Left ventricle myocardium inferior (tissue), 1 donor: ENCODE results near the gene TNRC6C. TPM values are rescaled to one million over a fixed set of nuclear protein-coding genes. Genes with fewer than 3 reads are reported as not detected.

Experiments used
- DNase-seq: peaks from one replicate; pipeline ENCODE4 v3.0.0-alpha.2; 2020
- H3K27ac ChIP-seq: fragments of 200-600 bp; replicated peaks from 2 replicates; pipeline ENCODE4 v1.8.0; 2021
- H3K27me3 ChIP-seq: fragments of 200-600 bp; 2 replicates; pipeline ENCODE4 v1.8.0; 2021; ENCODE audit warnings: low read depth
- H3K36me3 ChIP-seq: fragments of 200-600 bp; 2 replicates; pipeline ENCODE4 v1.8.0; 2021
- H3K4me1 ChIP-seq: fragments of 200-600 bp; 2 replicates; pipeline ENCODE4 v1.8.0; 2021
- H3K4me3 ChIP-seq: fragments of 200-600 bp; 2 replicates; pipeline ENCODE4 v1.8.0; 2021; ENCODE audit warnings: mild to moderate bottlenecking, moderate library complexity
- H3K9me3 ChIP-seq: fragments of 200-600 bp; replicated peaks from 2 replicates; pipeline ENCODE4 v1.8.0; 2021
- intact Hi-C: fragments of 100-400 bp; cut with micrococcal nuclease; formaldehyde crosslinking; loops from one replicate; pipeline ENCODE4 v1.11.0; 2022
- total RNA-seq: library from RNA; stranded (reverse); fragmentation: NEBNext Ultra II Directional; extraction: Animal tissue kit (Norgen Biotek cat#: 25700); gene quantifications from one replicate; pipeline ENCODE4 v1.2.1, GENCODE V29; 2021
- TF ChIP-seq, protein P1 (sequence below): fragments of 200-600 bp; IDR thresholded peaks from 2 replicates; pipeline ENCODE4 v1.8.0; 2021; ENCODE audit warnings: antibody characterized with exemption, mild to moderate bottlenecking, borderline replicate concordance
- donor health status: DM: no; HTN: yes; CAD: no; lungs with severe emphysema.

TNRC6C gene
- total RNA-seq, 1 donor from 2014 or later, result 19.7 TPM

DNA sequence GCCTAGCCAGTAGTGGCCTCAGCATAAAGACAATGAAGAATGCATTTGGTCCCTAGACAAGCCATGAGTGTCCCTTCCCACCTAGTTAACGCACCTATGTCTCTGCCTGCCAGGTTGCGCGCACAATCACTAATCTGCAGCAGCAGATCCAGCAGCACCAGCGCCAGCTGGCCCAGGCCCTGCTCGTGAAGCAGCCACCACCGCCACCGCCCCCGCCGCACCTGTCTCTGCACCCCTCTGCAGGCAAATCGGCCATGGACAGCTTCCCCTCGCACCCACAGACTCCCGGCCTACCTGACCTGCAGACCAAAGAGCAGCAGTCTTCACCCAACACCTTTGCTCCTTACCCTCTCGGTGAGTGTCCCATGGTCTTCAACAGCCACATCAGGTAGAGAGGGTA, 128.2 kb downstream of the TNRC6C start:
- Histone ChIP-seq H3K27me3 (no peaks in the 10 kb centered on the region), H3K4me3 (no peak overlapping the region), H3K4me1 (peaks cover 49% of the 10 kb centered on the region), H3K36me3 (peaks cover 86% of the 10 kb centered on the region), H3K9me3 (no peaks in the 10 kb centered on the region), H3K27ac (no peak overlapping the region)
- TF ChIP-seq, protein P1, sequence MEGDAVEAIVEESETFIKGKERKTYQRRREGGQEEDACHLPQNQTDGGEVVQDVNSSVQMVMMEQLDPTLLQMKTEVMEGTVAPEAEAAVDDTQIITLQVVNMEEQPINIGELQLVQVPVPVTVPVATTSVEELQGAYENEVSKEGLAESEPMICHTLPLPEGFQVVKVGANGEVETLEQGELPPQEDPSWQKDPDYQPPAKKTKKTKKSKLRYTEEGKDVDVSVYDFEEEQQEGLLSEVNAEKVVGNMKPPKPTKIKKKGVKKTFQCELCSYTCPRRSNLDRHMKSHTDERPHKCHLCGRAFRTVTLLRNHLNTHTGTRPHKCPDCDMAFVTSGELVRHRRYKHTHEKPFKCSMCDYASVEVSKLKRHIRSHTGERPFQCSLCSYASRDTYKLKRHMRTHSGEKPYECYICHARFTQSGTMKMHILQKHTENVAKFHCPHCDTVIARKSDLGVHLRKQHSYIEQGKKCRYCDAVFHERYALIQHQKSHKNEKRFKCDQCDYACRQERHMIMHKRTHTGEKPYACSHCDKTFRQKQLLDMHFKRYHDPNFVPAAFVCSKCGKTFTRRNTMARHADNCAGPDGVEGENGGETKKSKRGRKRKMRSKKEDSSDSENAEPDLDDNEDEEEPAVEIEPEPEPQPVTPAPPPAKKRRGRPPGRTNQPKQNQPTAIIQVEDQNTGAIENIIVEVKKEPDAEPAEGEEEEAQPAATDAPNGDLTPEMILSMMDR, result no peak
- no peak for DNase-seq
- intact Hi-C loops, result no loop called here

DNA sequence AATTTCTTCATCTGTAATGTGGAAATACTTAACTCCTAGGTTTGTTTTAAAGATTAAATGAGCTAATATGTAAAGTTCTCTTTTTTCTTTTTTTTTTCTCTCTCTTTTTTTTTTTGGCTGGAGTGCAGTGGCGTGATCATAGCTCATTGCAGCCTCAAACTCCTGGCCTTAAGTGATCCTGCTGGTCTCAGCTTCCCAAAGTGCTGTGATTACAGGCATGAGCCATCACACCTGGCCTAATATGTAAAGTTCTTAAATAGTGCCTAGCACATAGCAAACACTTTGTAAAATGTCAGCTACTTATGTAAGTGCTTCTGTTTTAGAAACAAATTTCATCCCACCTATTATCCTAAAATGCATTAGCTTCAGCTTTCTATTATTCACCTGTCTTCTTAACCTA, 130.0 kb downstream of the TNRC6C start:
- H3K4me3 ChIP-seq, result no peak overlapping the region
- peaks cover 31% of the 10 kb centered on the region for H3K4me1 ChIP-seq
- DNase-seq, result no peak
- H3K27ac ChIP-seq, result peak overlapping the region; percentile 15
- H3K27me3 ChIP-seq, result no peaks in the 10 kb centered on the region
- TF ChIP-seq, protein P1, result no peak
- intact Hi-C loops, result no loop called here
- H3K36me3 ChIP-seq, result peaks cover 93% of the 10 kb centered on the region
- H3K9me3 ChIP-seq, result no peaks in the 10 kb centered on the region

DNA sequence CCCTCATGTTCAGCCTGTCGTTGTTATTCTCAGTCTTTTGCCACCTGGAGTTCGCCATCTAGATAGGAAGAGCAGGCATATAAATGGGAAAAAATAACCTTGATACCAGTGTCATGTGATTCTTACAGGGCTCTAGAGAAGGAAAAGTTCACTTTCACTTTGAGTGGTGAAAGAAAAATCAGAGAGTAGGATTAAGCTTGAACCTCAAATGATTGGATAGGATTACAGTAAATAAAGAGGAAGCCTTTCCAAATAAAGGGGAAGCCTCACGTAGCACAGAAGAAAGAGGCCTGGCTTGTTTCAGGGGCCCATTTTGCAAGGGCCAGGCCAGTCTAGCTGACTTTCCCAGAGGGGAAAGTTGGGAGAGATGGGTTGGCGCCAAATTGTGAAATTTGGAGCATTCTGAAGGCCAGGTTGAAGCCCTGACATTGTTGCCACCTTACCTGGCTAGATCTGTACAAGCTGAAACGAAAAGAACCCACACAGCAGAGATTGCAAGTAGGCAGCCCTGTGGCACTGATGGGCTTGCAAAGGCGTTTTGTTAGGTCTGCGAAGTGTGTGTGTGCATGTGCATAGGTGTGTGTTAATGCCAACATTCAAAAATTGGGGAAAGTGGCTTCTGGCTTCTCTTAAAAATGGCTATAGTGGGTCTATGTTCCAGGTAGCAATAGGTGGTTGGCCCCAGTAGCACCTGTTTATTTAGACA, 131.2 kb downstream of the TNRC6C start:
- TF ChIP-seq, protein P1, result no peak
- H3K36me3 ChIP-seq, result peaks cover 98% of the 10 kb centered on the region
- peak overlapping the region; percentile 69 for H3K27ac ChIP-seq

DNA sequence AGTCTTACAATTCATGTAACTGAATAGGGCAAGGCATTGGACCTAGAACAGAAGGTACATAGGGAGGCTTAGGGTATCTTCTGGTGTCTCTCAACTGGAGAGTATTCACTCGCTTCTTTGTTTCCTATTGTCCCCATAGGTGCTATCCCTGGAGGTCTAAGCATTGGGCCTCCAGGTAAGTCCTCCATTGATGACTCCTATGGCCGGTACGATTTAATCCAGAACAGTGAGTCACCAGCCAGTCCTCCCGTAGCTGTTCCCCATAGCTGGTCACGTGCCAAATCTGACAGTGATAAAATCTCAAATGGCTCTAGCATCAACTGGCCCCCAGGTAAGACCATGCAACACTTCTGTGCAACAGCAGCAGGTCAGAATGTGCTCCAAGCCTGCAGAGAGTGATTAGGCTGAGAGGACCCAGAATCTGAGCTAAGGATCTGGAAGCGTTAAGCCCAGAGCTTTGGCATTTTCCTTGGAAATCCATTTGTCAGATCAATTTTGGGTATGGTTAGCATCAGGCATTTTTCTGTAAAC, 134.4 kb downstream of the TNRC6C start:
- TF ChIP-seq, protein P1, result no peak
- peaks cover 20% of the 10 kb centered on the region for H3K4me1 ChIP-seq
- intact Hi-C loops, result no loop called here
- H3K27ac ChIP-seq, result no peak overlapping the region
- no peaks in the 10 kb centered on the region for H3K27me3 ChIP-seq
- H3K4me3 ChIP-seq, result no peak overlapping the region
- H3K36me3 ChIP-seq, result peaks cover 98% of the 10 kb centered on the region
- DNase-seq, result no peak
- no peaks in the 10 kb centered on the region for H3K9me3 ChIP-seq

More for the DNA sequence above, 131.2 kb downstream of the TNRC6C start:
- Histone ChIP-seq H3K4me3 (no peak overlapping the region), H3K9me3 (no peaks in the 10 kb centered on the region), H3K27me3 (no peaks in the 10 kb centered on the region), H3K4me1 (peaks cover 24% of the 10 kb centered on the region)
- no peak for DNase-seq
- intact Hi-C loops, result no loop called here

DNA sequence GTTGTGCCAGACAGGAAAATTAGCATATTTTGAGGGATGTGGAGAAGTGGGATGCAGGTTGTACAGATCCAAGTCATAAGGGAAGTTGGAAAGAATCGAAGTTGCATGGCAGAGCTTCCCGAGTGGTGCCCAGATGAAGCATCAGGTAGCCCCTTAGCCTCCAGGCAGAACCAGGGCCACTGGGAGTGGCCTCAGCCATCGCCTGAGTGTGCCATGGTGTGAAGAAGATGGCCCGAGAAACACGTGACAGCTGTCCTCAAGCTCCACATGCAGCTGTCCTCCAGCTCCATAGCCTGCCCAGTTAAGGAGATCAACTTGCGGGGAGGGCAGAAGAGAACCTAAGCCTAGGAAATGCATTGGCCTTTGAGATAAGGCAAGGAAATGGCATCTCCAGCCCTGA, 136.5 kb downstream of the TNRC6C start:
- no peaks in the 10 kb centered on the region for H3K27me3 ChIP-seq
- H3K9me3 ChIP-seq, result no peaks in the 10 kb centered on the region
- intact Hi-C loops, result no loop called here
- TF ChIP-seq, protein P1, result no peak
- H3K4me3 ChIP-seq, result no peak overlapping the region
- H3K4me1 ChIP-seq, result no peaks in the 10 kb centered on the region
- peaks cover 100% of the 10 kb centered on the region for H3K36me3 ChIP-seq
- no peak overlapping the region for H3K27ac ChIP-seq
- no peak for DNase-seq
